PC-9 (cell line): ENCODE results near the gene TOM1L2. TPM values are rescaled to one million over a fixed set of nuclear protein-coding genes. Genes with fewer than 3 reads are reported as not detected.
"Not testable (repeated sequence)": the region's sequence is repeated elsewhere in the genome, so short reads cannot be mapped to it uniquely, and the experiment has no call there.

Experiments used
- BruUV-seq: library from RNA; stranded (reverse); fragments of 400-500 nt; replicated peaks from 2 replicates; lab custom pipeline; 2021; lab: Mats Ljungman, UMichigan
- CTCF ChIA-PET: fragments of 300-600 bp; sonication (Branson Sonifier 250); formaldehyde crosslinking; loops from one replicate; lab custom pipeline; 2022; ENCODE audit warnings: antibody characterized with exemption; lab: Charles Lee
- POLR2A ChIA-PET: fragments of 300-600 bp; sonication (Branson Sonifier 250); formaldehyde crosslinking; loops from one replicate; lab custom pipeline; 2022; ENCODE audit warnings: antibody characterized with exemption; ENCODE audit not compliant: unreplicated experiment; lab: Charles Lee
- DNase-seq, 2 experiments: peaks; one replicate each; pipeline versions ENCODE4 v3.0.0 to v3.0.0-alpha.2; 2015 to 2022; ENCODE audit warnings: mixed read lengths in 1 of 2
- H2AFZ ChIP-seq: fragments of 200-600 bp; sonication (generic); 2 replicates; pipeline ENCODE4 v1.8.1; 2017; ENCODE audit warnings: antibody characterized with exemption
- H3F3A ChIP-seq: fragments of 200-600 bp; sonication (generic); 2 replicates; pipeline ENCODE4 v1.8.1; 2017; ENCODE audit warnings: antibody characterized with exemption, mild to moderate bottlenecking, low read depth; ENCODE audit not compliant: insufficient read depth
- H3K27ac ChIP-seq: fragments of 200-600 bp; sonication (generic); 2 replicates; pipeline ENCODE4 v1.6.1; 2016; ENCODE audit warnings: mixed run types
- H3K27me3 ChIP-seq: fragments of 200-600 bp; sonication (generic); 2 replicates; pipeline ENCODE4 v1.6.1; 2016; ENCODE audit warnings: low read depth, mixed run types; ENCODE audit not compliant: insufficient read depth
- H3K36me3 ChIP-seq: fragments of 200-600 bp; sonication (generic); 2 replicates; pipeline ENCODE4 v1.6.1; 2016; ENCODE audit warnings: low read depth, mixed run types
- H3K4me1 ChIP-seq: fragments of 200-600 bp; sonication (generic); replicated peaks from 2 replicates; pipeline ENCODE4 v1.6.1; 2016; ENCODE audit warnings: mixed run types; ENCODE audit not compliant: insufficient read depth
- H3K4me2 ChIP-seq: fragments of 200-600 bp; sonication (generic); 2 replicates; pipeline ENCODE4 v1.6.1; 2017; ENCODE audit warnings: mixed run types
- H3K4me3 ChIP-seq: fragments of 200-600 bp; sonication (generic); 2 replicates; pipeline ENCODE4 v1.6.1; 2016; ENCODE audit warnings: mixed run types
- H3K79me2 ChIP-seq: fragments of 200-600 bp; sonication (generic); 2 replicates; pipeline ENCODE4 v1.6.1; 2017; ENCODE audit warnings: low read depth, mixed run types
- H3K9me2 ChIP-seq: fragments of 200-600 bp; sonication (generic); 2 replicates; pipeline ENCODE4 v1.8.1; 2017; ENCODE audit warnings: mild to moderate bottlenecking; ENCODE audit not compliant: insufficient read depth
- H3K9me3 ChIP-seq: fragments of 200-600 bp; sonication (generic); 2 replicates; pipeline ENCODE4 v1.8.1; 2016; ENCODE audit warnings: low read depth; ENCODE audit not compliant: insufficient read depth
- H4K20me1 ChIP-seq: fragments of 200-600 bp; sonication (generic); 2 replicates; pipeline ENCODE4 v1.8.1; 2017; ENCODE audit not compliant: insufficient read depth
- CTCF ChIP-seq: fragments of 200-600 bp; sonication (generic); conservative IDR thresholded peaks from 2 replicates; pipeline ENCODE4 v1.6.1; 2017; ENCODE audit warnings: mixed run types, antibody characterized with exemption, mild to moderate bottlenecking, moderate library complexity
- EZH2 ChIP-seq: fragments of 200-600 bp; sonication (generic); IDR thresholded peaks from 2 replicates; pipeline ENCODE4 v1.8.0; 2017; ENCODE audit warnings: antibody characterized with exemption, low read depth
- intact Hi-C: fragments of 100-400 bp; cut with micrococcal nuclease; formaldehyde crosslinking; loops from one replicate; pipeline ENCODE4 v1.10.0; 2022; ENCODE audit not compliant: unreplicated experiment
- total RNA-seq: library from RNA; stranded (reverse); gene quantifications from 2 replicates; pipeline ENCODE4 v1.2.3, GENCODE V29; 2021

TOM1L2 gene
- total RNA-seq, 1 experiment from 2014 or later: 68.5 TPM

- no peaks in the 10 kb centered on the region for H3K9me3 ChIP-seq
- no peak overlapping the region for H3K4me3 ChIP-seq
- peaks cover 76% of the 10 kb centered on the region for H3F3A ChIP-seq
- H3K4me2 ChIP-seq: no peak overlapping the region
- no peaks in the 10 kb centered on the region for H3K9me2 ChIP-seq
- CTCF ChIA-PET: no interaction called here
- H3K4me1 ChIP-seq: peaks cover 18% of the 10 kb centered on the region; the same call in 1 of the 2 replicates
- peaks cover 63% of the 10 kb centered on the region for H4K20me1 ChIP-seq
- no peaks in the 10 kb centered on the region for H3K27me3 ChIP-seq
- TF ChIP-seq EZH2 (no peak), CTCF (no peak)
- H3K36me3 ChIP-seq: 0 out of 2 replicates have a peak, but pooled peaks cover 9% of the 10 kb centered on the region
- no peak for DNase-seq
- no peak overlapping the region for H2AFZ ChIP-seq
- BruUV-seq: no TSS peak
- H3K79me2 ChIP-seq: no peaks in the 10 kb centered on the region; the same call in 1 of the 2 replicates
- POLR2A ChIA-PET: no interaction called here
- intact Hi-C loops: no loop called here
- no peak overlapping the region for H3K27ac ChIP-seq
Observed at GRCh38 chr17:17809531-17810083, 162.6 kb downstream of the TOM1L2 start.

GRCh38 chr17:17808706-17809432 is 163.3 kb downstream of the TOM1L2 start:
- Histone ChIP-seq H3K4me2 (no peak overlapping the region), H4K20me1 (peaks cover 64% of the 10 kb centered on the region), H3K36me3 (0 out of 2 replicates have a peak, but pooled peaks cover 11% of the 10 kb centered on the region)

GRCh38 chr17:17808200-17808599 is 164.0 kb downstream of the TOM1L2 start:
- Histone ChIP-seq H4K20me1 (peaks cover 64% of the 10 kb centered on the region), H3K4me1 (peaks cover 18% of the 10 kb centered on the region; the same call in 1 of the 2 replicates), H3K36me3 (0 out of 2 replicates have a peak, but pooled peaks cover 15% of the 10 kb centered on the region), H3F3A (peaks cover 69% of the 10 kb centered on the region)
- H3K79me2 ChIP-seq, H3K27me3 ChIP-seq, H3K4me2 ChIP-seq, BruUV-seq, H3K9me3 ChIP-seq, H2AFZ ChIP-seq, H3K9me2 ChIP-seq, intact Hi-C loops, H3K27ac ChIP-seq, DNase-seq, CTCF ChIA-PET, H3K4me3 ChIP-seq: not testable (repeated sequence)
- POLR2A ChIA-PET: interaction anchor here (0.6 to 0.7 kb wide), 2 partner anchors 23 to 111 kb away, joined by 3 to 4 read pairs; no protein-coding TSS in a partner anchor

More at GRCh38 chr17:17808706-17809432, 163.3 kb downstream of the TOM1L2 start:
- ChIA-PET POLR2A (no interaction called here), CTCF (no interaction called here)
- Histone ChIP-seq H2AFZ (no peak overlapping the region), H3K4me1 (peaks cover 18% of the 10 kb centered on the region; the same call in 1 of the 2 replicates), H3K9me3 (no peaks in the 10 kb centered on the region), H3K9me2 (no peaks in the 10 kb centered on the region), H3K4me3 (no peak overlapping the region), H3K27ac (no peak overlapping the region), H3F3A (peaks cover 73% of the 10 kb centered on the region), H3K79me2 (no peaks in the 10 kb centered on the region; the same call in 1 of the 2 replicates), H3K27me3 (no peaks in the 10 kb centered on the region)
- TF ChIP-seq EZH2: no peak
- no peak for TF ChIP-seq CTCF
- no peak for DNase-seq
- intact Hi-C loops: no loop called here
- BruUV-seq: no TSS peak
